Endothelial cell of umbilical vein (primary cell): ENCODE measurements around the gene TIFAB. TPM values are rescaled to one million over a fixed set of nuclear protein-coding genes. Genes with fewer than 3 reads are reported as not detected.

Experiments
- BruUV-seq: library from RNA; stranded (reverse); fragments of 400-500 nt; replicated peaks from 2 replicates; lab custom pipeline; 2021; lab: Mats Ljungman, UMichigan
- CTCF ChIA-PET: fragments of 300-600, 350-600 bp; sonication (Branson Sonifier 250); formaldehyde crosslinking; loops from one replicate; lab custom pipeline; 2021; ENCODE audit warnings: antibody characterized with exemption, inconsistent platforms; lab: Charles Lee
- POLR2A ChIA-PET: fragments of 300-600, 350-600 bp; sonication (Branson Sonifier 250); formaldehyde crosslinking; loops from one replicate; lab custom pipeline; 2021; ENCODE audit warnings: antibody characterized with exemption, inconsistent platforms; lab: Charles Lee
- DNase-seq: peaks from one replicate; pipeline ENCODE4 v3.0.0-alpha.2; 2011; ENCODE audit warnings: low read depth, low spot score
- FAIRE-seq: peaks from 2 replicates; lab custom pipeline; 2011; peaks lifted over from hg19 to GRCh38; lab: Jason Lieb, UNC
- H2AFZ ChIP-seq: 2 replicates; pipeline ENCODE4 v1.6.0; 2012; ENCODE audit warnings: low read depth, low read length, control low read depth, inconsistent platforms
- H3K27ac ChIP-seq: 2 replicates; pipeline ENCODE4 v1.5.1; 2011; ENCODE audit warnings: low read depth, mild to moderate bottlenecking, control low read depth, low read length, moderate library complexity; ENCODE audit not compliant: insufficient read depth
- H3K27me3 ChIP-seq, 2 experiments: 2 replicates each; pipeline versions ENCODE4 v1.6.0 to v1.6.1; 2011; ENCODE audit warnings: low read length in 2 of 2, mixed read lengths in 1 of 2; ENCODE audit not compliant: control insufficient read depth in 2 of 2, insufficient read depth in 2 of 2
- H3K36me3 ChIP-seq, 2 experiments: 2 replicates in 1 of 2; 3 replicates in 1 of 2; pipeline ENCODE4 v1.5.1; 2011; ENCODE audit warnings: low read length in 2 of 2, mild to moderate bottlenecking in 1 of 2, moderate library complexity in 1 of 2; ENCODE audit not compliant: control insufficient read depth in 2 of 2, insufficient read depth in 2 of 2; ENCODE audit errors: extremely low read depth in 1 of 2
- H3K4me1 ChIP-seq: 3 replicates; pipeline ENCODE4 v1.5.1; 2011; ENCODE audit warnings: mild to moderate bottlenecking, low read length; ENCODE audit not compliant: control insufficient read depth, insufficient read depth; ENCODE audit errors: extremely low read depth
- H3K4me2 ChIP-seq: 2 replicates; pipeline ENCODE4 v1.6.1; 2011; ENCODE audit warnings: low read length, control low read depth, mixed read lengths; ENCODE audit not compliant: insufficient read depth
- H3K4me3 ChIP-seq, 3 experiments: fragments of 200-600 bp in 1 of 3; sonication (generic), shearing (Covaris generic) in 1 of 3; replicated peaks in 1 of 3; 2 replicates each; pipeline ENCODE4 v1.5.1; 2011 to 2016; ENCODE audit warnings: control low read depth in 3 of 3, low read length in 3 of 3, mild to moderate bottlenecking in 2 of 3, inconsistent platforms in 1 of 3, low read depth in 1 of 3, moderate library complexity in 1 of 3; ENCODE audit not compliant: insufficient read depth in 1 of 3
- H3K79me2 ChIP-seq: 2 replicates; pipeline ENCODE4 v1.6.0; 2012; ENCODE audit warnings: low read length, inconsistent platforms; ENCODE audit not compliant: control insufficient read depth, insufficient read depth
- H3K9ac ChIP-seq: replicated peaks from 2 replicates; pipeline ENCODE3; 2011; ENCODE audit warnings: low read length, control low read depth; ENCODE audit not compliant: insufficient read depth; ENCODE audit errors: extremely low read depth
- H3K9me1 ChIP-seq: replicated peaks from 3 replicates; pipeline ENCODE4 v1.6.0; 2011; ENCODE audit warnings: mild to moderate bottlenecking, low read length; ENCODE audit not compliant: control insufficient read depth, insufficient read depth; ENCODE audit errors: extremely low read depth
- H3K9me3 ChIP-seq: replicated peaks from 2 replicates; pipeline ENCODE4 v1.5.1; 2012; ENCODE audit warnings: low read length, inconsistent platforms; ENCODE audit not compliant: control insufficient read depth, insufficient read depth
- H4K20me1 ChIP-seq: replicated peaks from 2 replicates; pipeline ENCODE3; 2011; ENCODE audit warnings: mild to moderate bottlenecking, low read length; ENCODE audit not compliant: control insufficient read depth, insufficient read depth; ENCODE audit errors: extremely low read depth
- CTCF ChIP-seq, 2 donors: IDR thresholded peaks; 1 replicate in 1 of 2; 2 replicates in 1 of 2; pipeline ENCODE4 v1.5.1; 2011; ENCODE audit warnings: low read length in 2 of 2, mild to moderate bottlenecking in 2 of 2, moderate library complexity in 2 of 2, control low read depth in 1 of 2, inconsistent platforms in 1 of 2, low read depth in 1 of 2; ENCODE audit not compliant: insufficient read depth in 1 of 2; ENCODE audit errors: extremely low read depth in 1 of 2
- EZH2 ChIP-seq: IDR thresholded peaks from 2 replicates; pipeline ENCODE4 v1.6.1; 2012; ENCODE audit warnings: borderline replicate concordance, low read depth, mild to moderate bottlenecking, moderate library complexity, low read length, inconsistent platforms; ENCODE audit not compliant: severe bottlenecking
- FOS ChIP-seq: IDR thresholded peaks from 2 replicates; pipeline ENCODE4 v1.6.1; 2011; ENCODE audit warnings: mild to moderate bottlenecking, low read length, moderate library complexity, borderline replicate concordance; ENCODE audit not compliant: insufficient read depth
- GATA2 ChIP-seq: IDR thresholded peaks from 2 replicates; pipeline ENCODE4 v1.7.0; 2011; ENCODE audit warnings: low read depth, mild to moderate bottlenecking, moderate library complexity, mixed read lengths, low read length; ENCODE audit not compliant: insufficient read length, insufficient read depth
- JUN ChIP-seq: IDR thresholded peaks from 2 replicates; pipeline ENCODE4 v1.6.1; 2011; ENCODE audit warnings: borderline replicate concordance, low read depth; ENCODE audit not compliant: insufficient read length, insufficient read depth
- MAX ChIP-seq: IDR thresholded peaks from 2 replicates; pipeline ENCODE4 v1.6.1; 2011; ENCODE audit not compliant: insufficient read depth, insufficient read length
- MYC ChIP-seq: IDR thresholded peaks from one replicate; pipeline ENCODE4 v1.6.1; 2011; ENCODE audit warnings: mild to moderate bottlenecking, low read depth, low read length
- POLR2A ChIP-seq: IDR thresholded peaks from 2 replicates; pipeline ENCODE4 v1.6.1; 2012; ENCODE audit warnings: low read depth, mild to moderate bottlenecking, control low read depth, low read length
- POLR2AphosphoS5 ChIP-seq: IDR thresholded peaks from 2 replicates; pipeline ENCODE4 v1.6.1; 2012; ENCODE audit warnings: low read depth, mild to moderate bottlenecking, control low read depth, low read length, moderate library complexity; ENCODE audit not compliant: insufficient read depth
- dilution Hi-C: fragments of 300-500 bp; cut with MboI; formaldehyde crosslinking; loops from one replicate; pipeline ENCODE4 v1.15.0; 2019; ENCODE audit warnings: low sequenced_read_pairs; ENCODE audit not compliant: extremely low pct_ligation_motif_present
- intact Hi-C: fragments of 100-400 bp; cut with micrococcal nuclease; formaldehyde crosslinking; loops from one replicate; pipeline ENCODE4 v1.10.0; 2022
- polyA plus RNA-seq, 4 experiments: library from polyadenylated mRNA; depleted of rRNA in 3 of 4; stranded (reverse) in 3 of 4; unstranded in 1 of 4; fragments of >200 nt; gene quantifications; 2 replicates each; pipeline versions ENCODE4 v1.2.1 to v1.2.3, GENCODE V29; 2011 to 2012; ENCODE audit warnings: missing spikeins in 1 of 4
- total RNA-seq: library from RNA; stranded (reverse); gene quantifications from 2 replicates; pipeline ENCODE4 v1.2.3, GENCODE V29; 2021

TIFAB gene
- total and polyA plus RNA-seq, 2 donors (not counting 3 experiments of a cell fraction or from before 2014, with no cell fraction given), result not detected

- Histone ChIP-seq H3K27me3 (peaks cover 30 to 48% of the 10 kb centered on the region in 2 experiments), H3K9ac (no peak overlapping the region), H2AFZ (no peak overlapping the region), H3K9me1 (no peaks in the 10 kb centered on the region), H3K79me2 (no peaks in the 10 kb centered on the region), H3K27ac (no peak overlapping the region), H3K4me2 (no peak overlapping the region), H3K4me3 (no peak overlapping the region), H3K9me3 (no peaks in the 10 kb centered on the region), H3K36me3 (no peaks in the 10 kb centered on the region), H3K4me1 (no peaks in the 10 kb centered on the region), H4K20me1 (no peaks in the 10 kb centered on the region)
- TF ChIP-seq CTCF (IDR thresholded peaks at IDR 0.05; ENCODE audit: extremely low read depth in 1 of 2, insufficient read depth in 1 of 2, low read depth in 1 of 2, low read length in 2 of 2), result no peak
- TF ChIP-seq MYC, result no peak
- no peak for TF ChIP-seq MAX
- no peak for TF ChIP-seq EZH2
- no peak for TF ChIP-seq FOS
- TF ChIP-seq GATA2, result no peak
- no peak for TF ChIP-seq POLR2A
- no peak for TF ChIP-seq JUN
- no peak for TF ChIP-seq POLR2AphosphoS5
- DNase-seq (no peak), FAIRE-seq (no peak)
- dilution Hi-C loops (loop anchor here (25.0 kb wide), 1 partner anchor 90 kb away; no protein-coding TSS in a partner anchor), intact Hi-C loops (no loop called here)
- ChIA-PET CTCF (interaction anchor here (2.6 to 21.5 kb wide), 2 partner anchors 79 to 95 kb away, joined by 11 to 664 read pairs; no protein-coding TSS in a partner anchor), POLR2A (no interaction called here)
- no TSS peak for BruUV-seq
Observed at GRCh38 chr5:135472141-135472540, 20.0 kb upstream of the TIFAB start.
